H9 (cell line): ENCODE results near the gene CTU1. TPM values are rescaled to one million over a fixed set of nuclear protein-coding genes. Genes with fewer than 3 reads are reported as not detected.
A peak's percentile ranks its signal among the peaks of the same experiment; 100 is the strongest.

Experiments
- DNase-seq: peaks from one replicate; pipeline ENCODE4 v3.0.0-alpha.2; 2017
- H2AFZ ChIP-seq: one replicate; pipeline ENCODE4 v1.6.1; 2013; ENCODE audit warnings: mild to moderate bottlenecking, low read length, control low read depth, moderate library complexity
- H2AK5ac ChIP-seq: 2 replicates; pipeline ENCODE4 v1.6.1; 2013; ENCODE audit warnings: low read length, control low read depth, mixed read lengths; ENCODE audit not compliant: insufficient read length
- H2BK120ac ChIP-seq: one replicate; pipeline ENCODE4 v1.6.1; 2013; ENCODE audit warnings: low read depth, mild to moderate bottlenecking, low read length, control low read depth, inconsistent platforms; ENCODE audit not compliant: poor library complexity, severe bottlenecking
- H2BK12ac ChIP-seq: 2 replicates; pipeline ENCODE4 v1.6.1; 2013; ENCODE audit warnings: low read length, control low read depth, mixed read lengths, low read depth; ENCODE audit not compliant: insufficient read length
- H2BK15ac ChIP-seq: 2 replicates; pipeline ENCODE4 v1.6.1; 2013; ENCODE audit warnings: low read depth, low read length, control low read depth
- H2BK20ac ChIP-seq: one replicate; pipeline ENCODE4 v1.6.1; 2013; ENCODE audit warnings: low read depth, mild to moderate bottlenecking, low read length, control low read depth, inconsistent platforms; ENCODE audit not compliant: poor library complexity, severe bottlenecking
- H2BK5ac ChIP-seq: 2 replicates; pipeline ENCODE4 v1.6.1; 2013; ENCODE audit warnings: low read length, control low read depth, mixed read lengths; ENCODE audit not compliant: insufficient read length
- H3K14ac ChIP-seq: 2 replicates; pipeline ENCODE4 v1.6.1; 2013; ENCODE audit warnings: low read length, control low read depth; ENCODE audit not compliant: insufficient read depth
- H3K18ac ChIP-seq: 2 replicates; pipeline ENCODE4 v1.6.1; 2013; ENCODE audit warnings: low read depth, mild to moderate bottlenecking, mixed read lengths, low read length, control low read depth; ENCODE audit not compliant: insufficient read length
- H3K23ac ChIP-seq: 2 replicates; pipeline ENCODE4 v1.6.1; 2013; ENCODE audit warnings: low read length, control low read depth, mixed read lengths, low read depth; ENCODE audit not compliant: insufficient read length
- H3K23me2 ChIP-seq: 2 replicates; pipeline ENCODE4 v1.6.1; 2013; ENCODE audit warnings: low read depth, mild to moderate bottlenecking, mixed read lengths, low read length, control low read depth; ENCODE audit not compliant: insufficient read length, poor library complexity, severe bottlenecking
- H3K27ac ChIP-seq: 2 replicates; pipeline ENCODE4 v1.5.1; 2013; ENCODE audit warnings: low read length, control low read depth, mixed read lengths, low read depth; ENCODE audit not compliant: insufficient read length
- H3K27me3 ChIP-seq: 2 replicates; pipeline ENCODE4 v1.6.1; 2013; ENCODE audit warnings: low read length, control low read depth, inconsistent platforms; ENCODE audit not compliant: insufficient read depth
- H3K4ac ChIP-seq: 2 replicates; pipeline ENCODE4 v1.6.1; 2013; ENCODE audit warnings: low read depth, mild to moderate bottlenecking, control low read depth, inconsistent platforms, low read length, moderate library complexity
- H3K4me1 ChIP-seq: 2 replicates; pipeline ENCODE4 v1.6.1; 2013; ENCODE audit warnings: low read length, control low read depth, inconsistent platforms; ENCODE audit not compliant: insufficient read depth
- H3K4me2 ChIP-seq: 2 replicates; pipeline ENCODE4 v1.6.1; 2013; ENCODE audit warnings: low read length, control low read depth, mixed read lengths; ENCODE audit not compliant: insufficient read length, insufficient read depth
- H3K56ac ChIP-seq: 2 replicates; pipeline ENCODE4 v1.6.1; 2013; ENCODE audit warnings: low read depth, mild to moderate bottlenecking, mixed read lengths, low read length, control low read depth; ENCODE audit not compliant: insufficient read length
- H3K79me1 ChIP-seq: 2 replicates; pipeline ENCODE4 v1.6.1; 2013; ENCODE audit warnings: low read depth, mild to moderate bottlenecking, moderate library complexity, low read length, control low read depth, inconsistent platforms; ENCODE audit not compliant: insufficient read depth, poor library complexity, severe bottlenecking
- H3K79me2 ChIP-seq: 2 replicates; pipeline ENCODE4 v1.6.1; 2013; ENCODE audit warnings: low read length, control low read depth, inconsistent platforms; ENCODE audit not compliant: insufficient read depth
- H3K9ac ChIP-seq: 2 replicates; pipeline ENCODE4 v1.6.1; 2013; ENCODE audit warnings: low read length, control low read depth, mixed read lengths; ENCODE audit not compliant: insufficient read length; ENCODE audit errors: extremely low read depth
- H3K9me3 ChIP-seq: one replicate; pipeline ENCODE4 v1.6.1; 2013; ENCODE audit warnings: low read depth, low read length, inconsistent platforms; ENCODE audit not compliant: control insufficient read depth
- H3T11ph ChIP-seq: one replicate; pipeline ENCODE4 v1.6.1; 2013; ENCODE audit warnings: mild to moderate bottlenecking, low read length, control low read depth, inconsistent platforms
- H4K20me1 ChIP-seq: one replicate; pipeline ENCODE4 v1.6.1; 2013; ENCODE audit not compliant: control insufficient read depth, insufficient read length, insufficient read depth
- H4K5ac ChIP-seq: 2 replicates; pipeline ENCODE4 v1.6.1; 2013; ENCODE audit warnings: low read depth, mild to moderate bottlenecking, mixed read lengths, low read length, control low read depth; ENCODE audit not compliant: insufficient read length
- H4K8ac ChIP-seq: replicated peaks from 2 replicates; pipeline ENCODE4 v1.6.1; 2013; ENCODE audit warnings: low read length, control low read depth, mixed read lengths, low read depth; ENCODE audit not compliant: insufficient read length
- H4K91ac ChIP-seq: 2 replicates; pipeline ENCODE4 v1.6.1; 2013; ENCODE audit warnings: low read depth, mild to moderate bottlenecking, moderate library complexity, mixed read lengths, low read length, control low read depth; ENCODE audit not compliant: insufficient read length
- H3K27ac Mint-ChIP-seq, 3 experiments: 2 replicates in 2 of 3; 3 replicates in 1 of 3; pipeline ENCODE4 v1.8.0; 2020 to 2021; ENCODE audit warnings: mixed read lengths in 3 of 3, mild to moderate bottlenecking in 1 of 3, moderate library complexity in 1 of 3
- H3K27me3 Mint-ChIP-seq: 2 replicates; pipeline ENCODE4 v1.8.0; 2021; ENCODE audit warnings: low read depth, mild to moderate bottlenecking, moderate library complexity, mixed read lengths
- H3K36me3 Mint-ChIP-seq, 3 experiments: 2 replicates in 2 of 3; 3 replicates in 1 of 3; pipeline ENCODE4 v1.8.0; 2020 to 2021; ENCODE audit warnings: low read depth in 3 of 3, mixed read lengths in 3 of 3; ENCODE audit not compliant: insufficient read depth in 1 of 3
- H3K4me1 Mint-ChIP-seq, 2 experiments: 2 replicates each; pipeline ENCODE4 v1.8.0; 2020; ENCODE audit warnings: mixed read lengths in 2 of 2
- H3K4me3 Mint-ChIP-seq, 2 experiments: 2 replicates in 1 of 2; 3 replicates in 1 of 2; pipeline ENCODE4 v1.8.0; 2020 to 2021; ENCODE audit warnings: mild to moderate bottlenecking in 2 of 2, mixed read lengths in 2 of 2, moderate library complexity in 1 of 2
- H3K9me3 Mint-ChIP-seq, 2 experiments: 2 replicates in 1 of 2; 3 replicates in 1 of 2; pipeline ENCODE4 v1.8.0; 2020; ENCODE audit warnings: mild to moderate bottlenecking in 2 of 2, mixed read lengths in 2 of 2, moderate library complexity in 1 of 2
- WGBS: extraction: QIAGEN DNeasy Blood & Tissue Kit; methylation state at CpG from one replicate; pipeline ENCODE4 v1.1.7; 2013; ENCODE audit warnings: missing lambda C conversion rate, low lambda C conversion rate, mixed read lengths; ENCODE audit not compliant: insufficient read length; ENCODE audit errors: extremely low coverage; 5-methylcytosine and 5-hydroxymethylcytosine counted together
- total RNA-seq: library from RNA; stranded (reverse); gene quantifications from 2 replicates; pipeline ENCODE4 v1.2.1, GENCODE V29; 2021
- TF ChIP-seq, protein P1 (sequence below): fragments of 200-600 bp; sonication (generic); conservative IDR thresholded peaks from 3 replicates; pipeline ENCODE4 v1.8.0; 2021; ENCODE audit warnings: antibody characterized with exemption, mild to moderate bottlenecking

CTU1 gene
- total RNA-seq, 1 experiment from 2014 or later = 8.8 TPM

DNA sequence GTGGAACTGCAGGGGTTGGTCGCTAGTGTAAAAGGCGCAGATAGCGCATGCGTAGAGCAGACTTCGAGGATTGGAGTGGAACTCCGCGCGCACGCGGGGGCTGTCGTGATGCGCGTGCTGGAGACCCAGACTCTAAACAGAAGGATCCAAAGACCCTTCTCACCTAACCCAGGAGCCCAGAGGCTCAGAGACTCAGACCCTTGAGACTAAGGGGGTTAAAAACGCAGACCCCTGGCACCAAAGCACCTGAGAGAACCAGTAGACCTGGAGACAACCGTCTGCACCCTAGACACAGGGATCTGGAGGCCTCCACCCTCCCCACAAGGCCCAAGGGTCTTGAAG is 567 bp upstream of the CTU1 start:
- H3K14ac ChIP-seq = no peak overlapping the region
- H3K79me1 ChIP-seq = no peaks in the 10 kb centered on the region
- no peak overlapping the region for H3K56ac ChIP-seq
- H3K4me3 Mint-ChIP-seq = peak overlapping the region; percentile 97 to 98
- H4K20me1 ChIP-seq = no peaks in the 10 kb centered on the region
- H4K8ac ChIP-seq = no peak overlapping the region
- H3K4me2 ChIP-seq = peak overlapping the region; percentile 48
- H4K91ac ChIP-seq = no peak overlapping the region
- H3K4ac ChIP-seq = no peak overlapping the region
- H3K9me3 ChIP-seq = no peaks in the 10 kb centered on the region
- DNase-seq = no peak
- TF ChIP-seq, protein P1, sequence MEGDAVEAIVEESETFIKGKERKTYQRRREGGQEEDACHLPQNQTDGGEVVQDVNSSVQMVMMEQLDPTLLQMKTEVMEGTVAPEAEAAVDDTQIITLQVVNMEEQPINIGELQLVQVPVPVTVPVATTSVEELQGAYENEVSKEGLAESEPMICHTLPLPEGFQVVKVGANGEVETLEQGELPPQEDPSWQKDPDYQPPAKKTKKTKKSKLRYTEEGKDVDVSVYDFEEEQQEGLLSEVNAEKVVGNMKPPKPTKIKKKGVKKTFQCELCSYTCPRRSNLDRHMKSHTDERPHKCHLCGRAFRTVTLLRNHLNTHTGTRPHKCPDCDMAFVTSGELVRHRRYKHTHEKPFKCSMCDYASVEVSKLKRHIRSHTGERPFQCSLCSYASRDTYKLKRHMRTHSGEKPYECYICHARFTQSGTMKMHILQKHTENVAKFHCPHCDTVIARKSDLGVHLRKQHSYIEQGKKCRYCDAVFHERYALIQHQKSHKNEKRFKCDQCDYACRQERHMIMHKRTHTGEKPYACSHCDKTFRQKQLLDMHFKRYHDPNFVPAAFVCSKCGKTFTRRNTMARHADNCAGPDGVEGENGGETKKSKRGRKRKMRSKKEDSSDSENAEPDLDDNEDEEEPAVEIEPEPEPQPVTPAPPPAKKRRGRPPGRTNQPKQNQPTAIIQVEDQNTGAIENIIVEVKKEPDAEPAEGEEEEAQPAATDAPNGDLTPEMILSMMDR = no peak
- no peak overlapping the region for H2BK12ac ChIP-seq
- peaks cover 12% of the 10 kb centered on the region for H3K27me3 Mint-ChIP-seq
- peaks cover 3% of the 10 kb centered on the region; the same call in 1 of the 2 replicates for H3K4me1 ChIP-seq
- WGBS = no CpG with 5 or more reads among the region's 15 CpGs
- H2BK120ac ChIP-seq = no peak overlapping the region
- H3K18ac ChIP-seq = no peak overlapping the region
- H3K23ac ChIP-seq = no peak overlapping the region
- H2AK5ac ChIP-seq = no peak overlapping the region
- no peak overlapping the region for H4K5ac ChIP-seq
- H2BK15ac ChIP-seq = no peak overlapping the region
- no peaks in the 10 kb centered on the region for H3K27me3 ChIP-seq
- H3K27ac ChIP-seq = no peak overlapping the region
- no peaks in the 10 kb centered on the region; a peak in 1 of 5 replicates for H3K9me3 Mint-ChIP-seq
- peaks cover 8 to 9% of the 10 kb centered on the region in 2 experiments for H3K4me1 Mint-ChIP-seq
- H2AFZ ChIP-seq = no peak overlapping the region
- H3K9ac ChIP-seq = no peak overlapping the region
- H3K79me2 ChIP-seq = no peaks in the 10 kb centered on the region
- peaks cover 0 to 2% (median under 1%) of the 10 kb centered on the region in 3 experiments; a peak in 2 of 7 replicates for H3K36me3 Mint-ChIP-seq
- no peak overlapping the region for H3T11ph ChIP-seq
- peaks cover 6% of the 10 kb centered on the region for H3K23me2 ChIP-seq
- no peak overlapping the region for H2BK5ac ChIP-seq
- H3K27ac Mint-ChIP-seq = peak overlapping the region in 1 of 3 experiments; percentile 85; a peak in 1 of 7 replicates
- H2BK20ac ChIP-seq = no peak overlapping the region
